ENCODE data around the gene BEND7.

BEND7 gene

DNA sequence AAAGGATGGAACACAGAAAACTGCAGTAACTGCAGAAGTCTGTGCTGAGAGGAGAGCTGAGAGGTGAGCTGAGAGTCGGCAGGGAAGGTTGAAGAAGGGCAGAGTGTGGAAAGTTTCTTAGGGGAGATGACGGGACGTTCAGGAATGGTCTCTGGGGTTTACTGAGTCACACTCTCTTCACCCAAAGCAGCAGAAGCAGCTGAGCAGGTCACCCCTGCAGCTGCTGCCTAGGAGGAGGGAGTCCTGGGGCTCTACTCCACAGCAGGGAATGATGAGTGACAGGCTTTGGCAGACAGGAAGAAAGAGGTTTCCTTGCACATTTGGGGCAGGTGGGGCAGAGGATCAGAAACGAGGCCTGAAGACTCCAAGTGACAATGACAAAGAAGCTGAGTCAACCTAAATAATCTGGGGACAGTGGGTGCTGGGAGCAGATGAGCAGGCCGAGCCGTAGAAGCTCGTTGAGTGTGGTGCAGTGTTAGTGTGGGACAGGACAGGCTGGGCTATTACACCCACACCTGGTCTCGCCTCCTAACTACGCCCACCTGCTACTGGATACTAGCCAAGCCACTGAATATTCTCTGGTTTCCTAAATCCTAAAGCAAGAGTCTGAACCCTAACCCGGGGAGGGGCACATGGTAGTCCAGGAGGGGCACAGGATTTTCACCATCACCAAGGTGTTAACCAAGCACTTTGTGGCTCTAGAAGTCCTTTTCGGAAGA, 24.9 kb downstream of the BEND7 start:
- Histone ChIP-seq H3K4me2 (no peak overlapping the region), H3K9ac (no peak overlapping the region), H3K4me1 (ENCODE audit: low read depth, poor library complexity, severe bottlenecking) (no peaks in the 10 kb centered on the region), H3K4me3 (IDR thresholded peaks at IDR 0.05; ENCODE audit: insufficient read depth, low read depth, low read length) (no peak overlapping the region), H3K27ac (no peak overlapping the region), H2AFZ (ENCODE audit: low read depth) (no peak overlapping the region), H3K27me3 (ENCODE audit: insufficient read depth, low read depth) (no peaks in the 10 kb centered on the region), H3K36me3 (ENCODE audit: insufficient read depth) (no peaks in the 10 kb centered on the region), H3K79me2 (ENCODE audit: insufficient read depth, low read depth) (no peaks in the 10 kb centered on the region), H4K20me1 (ENCODE audit: insufficient read depth) (no peaks in the 10 kb centered on the region)
- TF ChIP-seq, protein P1, sequence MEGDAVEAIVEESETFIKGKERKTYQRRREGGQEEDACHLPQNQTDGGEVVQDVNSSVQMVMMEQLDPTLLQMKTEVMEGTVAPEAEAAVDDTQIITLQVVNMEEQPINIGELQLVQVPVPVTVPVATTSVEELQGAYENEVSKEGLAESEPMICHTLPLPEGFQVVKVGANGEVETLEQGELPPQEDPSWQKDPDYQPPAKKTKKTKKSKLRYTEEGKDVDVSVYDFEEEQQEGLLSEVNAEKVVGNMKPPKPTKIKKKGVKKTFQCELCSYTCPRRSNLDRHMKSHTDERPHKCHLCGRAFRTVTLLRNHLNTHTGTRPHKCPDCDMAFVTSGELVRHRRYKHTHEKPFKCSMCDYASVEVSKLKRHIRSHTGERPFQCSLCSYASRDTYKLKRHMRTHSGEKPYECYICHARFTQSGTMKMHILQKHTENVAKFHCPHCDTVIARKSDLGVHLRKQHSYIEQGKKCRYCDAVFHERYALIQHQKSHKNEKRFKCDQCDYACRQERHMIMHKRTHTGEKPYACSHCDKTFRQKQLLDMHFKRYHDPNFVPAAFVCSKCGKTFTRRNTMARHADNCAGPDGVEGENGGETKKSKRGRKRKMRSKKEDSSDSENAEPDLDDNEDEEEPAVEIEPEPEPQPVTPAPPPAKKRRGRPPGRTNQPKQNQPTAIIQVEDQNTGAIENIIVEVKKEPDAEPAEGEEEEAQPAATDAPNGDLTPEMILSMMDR (conservative IDR thresholded peaks at IDR 0.05; ENCODE audit: low read depth, low read length), result no peak

DNA sequence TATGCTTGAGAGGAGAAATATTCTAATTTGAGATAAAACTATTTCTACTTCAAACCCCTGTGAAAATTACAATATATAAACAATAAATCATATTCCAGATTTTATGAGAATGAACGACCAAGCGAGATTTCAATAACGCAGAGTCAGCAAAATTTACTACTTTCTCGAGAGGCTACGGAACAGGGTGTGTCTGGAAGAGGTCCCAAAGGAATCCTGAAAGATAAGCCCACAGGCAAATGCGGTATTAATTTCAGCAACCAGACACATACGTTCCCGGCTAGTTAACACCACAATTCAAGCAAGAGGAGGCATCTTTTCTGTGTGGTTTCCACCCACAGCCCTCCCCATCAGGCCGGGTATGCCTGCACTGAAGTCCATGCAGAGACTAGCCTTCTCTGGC, 26.4 kb downstream of the BEND7 start:
- Histone ChIP-seq H3K4me2 (no peak overlapping the region), H3K4me1 (ENCODE audit: low read depth, poor library complexity, severe bottlenecking) (no peaks in the 10 kb centered on the region), H3K9ac (no peak overlapping the region), H3K4me3 (IDR thresholded peaks at IDR 0.05; ENCODE audit: insufficient read depth, low read depth, low read length) (no peak overlapping the region), H4K20me1 (ENCODE audit: insufficient read depth) (no peaks in the 10 kb centered on the region), H2AFZ (ENCODE audit: low read depth) (no peak overlapping the region), H3K27ac (no peak overlapping the region), H3K36me3 (ENCODE audit: insufficient read depth) (no peaks in the 10 kb centered on the region), H3K27me3 (ENCODE audit: insufficient read depth, low read depth) (no peaks in the 10 kb centered on the region), H3K79me2 (ENCODE audit: insufficient read depth, low read depth) (no peaks in the 10 kb centered on the region)
- TF ChIP-seq, protein P1 (conservative IDR thresholded peaks at IDR 0.05; ENCODE audit: low read depth, low read length), result no peak

DNA sequence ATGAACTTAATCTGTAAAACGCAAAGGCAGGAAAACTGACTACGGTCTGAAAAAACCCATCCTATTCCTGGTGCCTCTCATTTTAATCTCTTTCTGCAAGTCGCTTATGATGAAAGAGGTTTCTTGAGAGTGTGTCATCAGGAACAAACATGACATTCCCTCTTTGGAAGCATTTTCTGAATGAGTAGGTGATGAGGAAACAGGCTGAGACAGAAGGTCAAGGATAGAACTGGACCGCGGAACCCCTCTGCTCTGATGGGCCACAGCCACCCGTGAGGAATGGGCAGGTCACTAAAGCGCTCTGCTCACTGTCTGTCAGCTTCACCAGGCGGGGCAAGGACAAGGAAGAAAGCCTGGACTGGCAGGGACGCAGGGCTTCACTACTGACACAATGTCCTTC, 28.6 kb downstream of the BEND7 start:
- H3K79me2 ChIP-seq (ENCODE audit: insufficient read depth, low read depth), result no peaks in the 10 kb centered on the region
- no peak overlapping the region for H3K4me2 ChIP-seq
- no peaks in the 10 kb centered on the region for H3K27me3 ChIP-seq (ENCODE audit: insufficient read depth, low read depth)
- TF ChIP-seq, protein P1 (conservative IDR thresholded peaks at IDR 0.05; ENCODE audit: low read depth, low read length), result no peak
- H4K20me1 ChIP-seq (ENCODE audit: insufficient read depth), result no peaks in the 10 kb centered on the region
- no peaks in the 10 kb centered on the region for H3K4me1 ChIP-seq (ENCODE audit: low read depth, poor library complexity, severe bottlenecking)
- H3K9ac ChIP-seq, result no peak overlapping the region
- H3K4me3 ChIP-seq (IDR thresholded peaks at IDR 0.05; ENCODE audit: insufficient read depth, low read depth, low read length), result no peak overlapping the region
- H2AFZ ChIP-seq (ENCODE audit: low read depth), result no peak overlapping the region
- H3K27ac ChIP-seq, result no peak overlapping the region
- H3K36me3 ChIP-seq (ENCODE audit: insufficient read depth), result no peaks in the 10 kb centered on the region

DNA sequence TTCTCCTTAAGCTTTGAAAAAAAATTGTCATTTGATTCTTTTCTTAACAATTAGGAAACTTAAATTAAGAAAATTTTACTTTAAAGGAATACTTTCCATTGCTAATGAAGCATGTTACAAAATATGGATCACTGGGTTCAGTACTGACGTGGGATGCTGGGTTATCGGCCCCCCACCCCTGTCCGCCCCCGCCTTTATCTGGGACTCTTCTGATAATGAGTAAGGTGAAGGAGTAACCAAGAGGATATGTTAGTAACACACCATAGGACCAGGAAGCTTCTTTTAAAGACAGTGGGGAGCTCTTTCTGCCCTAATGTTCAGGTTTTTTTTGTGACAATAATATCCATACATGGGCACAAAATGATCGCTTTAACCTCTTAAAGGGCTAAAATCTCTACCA, 29.7 kb downstream of the BEND7 start:
- no peaks in the 10 kb centered on the region for H3K36me3 ChIP-seq (ENCODE audit: insufficient read depth)
- no peak overlapping the region for H3K4me3 ChIP-seq (IDR thresholded peaks at IDR 0.05; ENCODE audit: insufficient read depth, low read depth, low read length)
- H3K27ac ChIP-seq, result no peak overlapping the region
- H3K9ac ChIP-seq, result no peak overlapping the region
- H4K20me1 ChIP-seq (ENCODE audit: insufficient read depth), result no peaks in the 10 kb centered on the region
- no peaks in the 10 kb centered on the region for H3K79me2 ChIP-seq (ENCODE audit: insufficient read depth, low read depth)
- no peak overlapping the region for H2AFZ ChIP-seq (ENCODE audit: low read depth)
- H3K27me3 ChIP-seq (ENCODE audit: insufficient read depth, low read depth), result no peaks in the 10 kb centered on the region
- no peaks in the 10 kb centered on the region for H3K4me1 ChIP-seq (ENCODE audit: low read depth, poor library complexity, severe bottlenecking)
- TF ChIP-seq, protein P1 (conservative IDR thresholded peaks at IDR 0.05; ENCODE audit: low read depth, low read length), result no peak
- no peak overlapping the region for H3K4me2 ChIP-seq
